Measurements from ENCODE around the gene ATXN2L.
"Not testable (repeated sequence)": the region's sequence is repeated elsewhere in the genome, so short reads cannot be mapped to it uniquely, and the experiment has no call there.

- TF ChIP-seq POLR2AphosphoS5 (IDR thresholded peaks at IDR 0.05; ENCODE audit: borderline replicate concordance, low read depth, low read length); EZH2 (IDR thresholded peaks at IDR 0.05); FOXP2 (optimal IDR thresholded peaks at IDR 0.05; ENCODE audit: control extremely low read depth, extremely low read length, insufficient read depth): not testable (repeated sequence)
These were observed 20.4 kb upstream of the ATXN2L start for GRCh38 chr16:28802235-28803019.

Measured in SK-N-MC (cell line).